Neural cell (in vitro differentiated cells): ENCODE data around the gene ARF1. TPM values are rescaled to one million over a fixed set of nuclear protein-coding genes. Genes with fewer than 3 reads are reported as not detected.

Experiments
- H2AFZ ChIP-seq: fragments of 200-600, 300-800 bp; sonication (generic), shearing (Covaris generic); 2 replicates; pipeline ENCODE4 v1.6.0; 2014; ENCODE audit warnings: low read depth, mild to moderate bottlenecking, antibody characterized with exemption, low read length, moderate library complexity
- H3F3A ChIP-seq: fragments of 200-600 bp; shearing (Covaris generic); 2 replicates; pipeline ENCODE4 v1.6.1; 2016; ENCODE audit warnings: mild to moderate bottlenecking, moderate library complexity, mixed read lengths, antibody characterized with exemption, low read length; ENCODE audit not compliant: insufficient read depth, poor library complexity, severe bottlenecking
- H3K27ac ChIP-seq: fragments of 200-600, 300-800 bp; sonication (generic), shearing (Covaris generic); 2 replicates; pipeline ENCODE4 v1.5.1; 2014; ENCODE audit warnings: mild to moderate bottlenecking, low read length, moderate library complexity
- H3K27me3 ChIP-seq: fragments of 300-800, 200-600 bp; sonication (generic), shearing (Covaris generic); 2 replicates; pipeline ENCODE4 v1.6.0; 2014; ENCODE audit warnings: mild to moderate bottlenecking, low read depth, low read length, moderate library complexity; ENCODE audit not compliant: insufficient read depth
- H3K36me3 ChIP-seq: fragments of 300-800, 200-600 bp; sonication (generic), shearing (Covaris generic); 2 replicates; pipeline ENCODE4 v1.5.1; 2014; ENCODE audit warnings: mild to moderate bottlenecking, antibody characterized with exemption, low read length, moderate library complexity; ENCODE audit not compliant: insufficient read depth
- H3K4me2 ChIP-seq: fragments of 300-800, 200-600 bp; sonication (generic), shearing (Covaris generic); 2 replicates; pipeline ENCODE4 v1.6.0; 2014; ENCODE audit warnings: mild to moderate bottlenecking, low read length
- H3K4me3 ChIP-seq: fragments of 300-800, 200-600 bp; sonication (generic), shearing (Covaris generic); 2 replicates; pipeline ENCODE4 v1.5.1; 2014; ENCODE audit warnings: mild to moderate bottlenecking, low read length, moderate library complexity
- H3K79me2 ChIP-seq: fragments of 200-600 bp; shearing (Covaris generic); replicated peaks from 2 replicates; pipeline ENCODE4 v1.6.0; 2014; ENCODE audit warnings: mild to moderate bottlenecking, low read length, moderate library complexity; ENCODE audit not compliant: insufficient read depth
- H3K9ac ChIP-seq: fragments of 300-800, 200-600 bp; sonication (generic), shearing (Covaris generic); 2 replicates; pipeline ENCODE4 v1.6.1; 2016; ENCODE audit warnings: mild to moderate bottlenecking, low read length, mixed read lengths
- H3K9me2 ChIP-seq: fragments of 200-600 bp; shearing (Covaris generic); 2 replicates; pipeline ENCODE4 v1.6.1; 2016; ENCODE audit warnings: mild to moderate bottlenecking, low read length, mixed read lengths; ENCODE audit not compliant: insufficient read depth
- H3K9me3 ChIP-seq: fragments of 200-600, 300-800 bp; sonication (generic), shearing (Covaris generic); 2 replicates; pipeline ENCODE4 v1.6.1; 2016; ENCODE audit warnings: mild to moderate bottlenecking, mixed run types, low read length, moderate library complexity, mixed read lengths
- H4K20me1 ChIP-seq: fragments of 200-600 bp; shearing (Covaris generic); 2 replicates; pipeline ENCODE4 v1.6.1; 2016; ENCODE audit warnings: mild to moderate bottlenecking, mixed run types; ENCODE audit not compliant: insufficient read depth
- CTCF ChIP-seq: fragments of 450-650 bp; IDR thresholded peaks from 2 replicates; pipeline ENCODE4 v1.5.1; 2014; ENCODE audit warnings: antibody characterized with exemption, mild to moderate bottlenecking, moderate library complexity; ENCODE audit not compliant: poor library complexity, severe bottlenecking
- EP300 ChIP-seq: fragments of 450-650 bp; conservative IDR thresholded peaks from 2 replicates; pipeline ENCODE4 v1.6.1; 2014; ENCODE audit warnings: antibody characterized with exemption, mild to moderate bottlenecking, moderate library complexity; ENCODE audit not compliant: poor library complexity, severe bottlenecking
- EZH2 ChIP-seq: fragments of 200-600, 300-800 bp; shearing (Covaris generic), sonication (generic); IDR thresholded peaks from 2 replicates; pipeline ENCODE4 v1.6.1; 2014; ENCODE audit warnings: antibody characterized with exemption, low read length, borderline replicate concordance, mild to moderate bottlenecking; ENCODE audit not compliant: insufficient read depth, poor library complexity, severe bottlenecking
- MXI1 ChIP-seq: fragments of 450-650 bp; conservative IDR thresholded peaks from 2 replicates; pipeline ENCODE4 v1.6.1; 2014; ENCODE audit warnings: antibody characterized with exemption, mild to moderate bottlenecking; ENCODE audit not compliant: poor library complexity, severe bottlenecking
- POLR2AphosphoS5 ChIP-seq: IDR thresholded peaks from 2 replicates; pipeline ENCODE4 v1.6.1; 2012
- RAD21 ChIP-seq: fragments of 450-650 bp; conservative IDR thresholded peaks from 2 replicates; pipeline ENCODE4 v1.6.1; 2014; ENCODE audit warnings: antibody characterized with exemption, mild to moderate bottlenecking, moderate library complexity
- REST ChIP-seq: IDR thresholded peaks from 2 replicates; pipeline ENCODE4 v1.6.1; 2012; ENCODE audit warnings: borderline replicate concordance
- SMC3 ChIP-seq: fragments of 450-650 bp; conservative IDR thresholded peaks from 2 replicates; pipeline ENCODE4 v1.6.1; 2014; ENCODE audit warnings: antibody characterized with exemption, mild to moderate bottlenecking, moderate library complexity; ENCODE audit not compliant: poor library complexity
- TAF1 ChIP-seq: IDR thresholded peaks from 2 replicates; pipeline ENCODE4 v1.6.1; 2012; ENCODE audit warnings: low read depth
- polyA plus RNA-seq: library from polyadenylated mRNA; depleted of rRNA; stranded (reverse); fragments of >200 nt; gene quantifications from 2 replicates; pipeline ENCODE4 v1.2.3, GENCODE V29; 2014

The ARF1 gene
- polyA plus RNA-seq, 1 donor from 2014 or later: 168 TPM

GRCh38 chr1:228104526-228105269, 22.2 kb downstream of the ARF1 start:
- H3F3A ChIP-seq: no peaks in the 10 kb centered on the region
- H3K4me2 ChIP-seq: no peak overlapping the region
- no peaks in the 10 kb centered on the region for H4K20me1 ChIP-seq
- no peaks in the 10 kb centered on the region for H3K9me2 ChIP-seq
- no peaks in the 10 kb centered on the region for H3K27me3 ChIP-seq
- H3K79me2 ChIP-seq: peaks cover 23% of the 10 kb centered on the region
- TF ChIP-seq TAF1: no peak
- TF ChIP-seq CTCF: no peak
- no peak for TF ChIP-seq POLR2AphosphoS5
- TF ChIP-seq SMC3: no peak
- TF ChIP-seq MXI1: no peak
- TF ChIP-seq EZH2: no peak
- no peak for TF ChIP-seq RAD21
- no peak for TF ChIP-seq REST
- no peak for TF ChIP-seq EP300
- H3K36me3 ChIP-seq: no peaks in the 10 kb centered on the region
- no peak overlapping the region for H3K9ac ChIP-seq
- no peak overlapping the region for H3K27ac ChIP-seq
- H3K9me3 ChIP-seq: no peaks in the 10 kb centered on the region
- no peak overlapping the region for H2AFZ ChIP-seq
- H3K4me3 ChIP-seq: no peak overlapping the region

GRCh38 chr1:228105270-228105995, 22.9 kb downstream of the ARF1 start:
- Histone ChIP-seq H3F3A (no peaks in the 10 kb centered on the region), H3K9me3 (no peaks in the 10 kb centered on the region), H3K36me3 (no peaks in the 10 kb centered on the region), H3K27me3 (no peaks in the 10 kb centered on the region), H3K27ac (no peak overlapping the region), H3K4me3 (no peak overlapping the region), H4K20me1 (no peaks in the 10 kb centered on the region), H3K79me2 (peaks cover 28% of the 10 kb centered on the region), H3K4me2 (no peak overlapping the region), H3K9ac (no peak overlapping the region), H2AFZ (no peak overlapping the region), H3K9me2 (no peaks in the 10 kb centered on the region)
- TF ChIP-seq EZH2 (no peak), EP300 (no peak), REST (no peak), TAF1 (no peak), CTCF (no peak), SMC3 (no peak), RAD21 (no peak), POLR2AphosphoS5 (no peak), MXI1 (no peak)
